Fibroblast of mammary gland (primary cell): ENCODE measurements around the gene ZNF425.
A peak's percentile ranks its signal among the peaks of the same experiment; 100 is the strongest.

Experiments
- DNase-seq: peaks from one replicate; pipeline ENCODE4 v3.0.0-alpha.2; 2010; ENCODE audit warnings: low read depth
- H3K4me3 ChIP-seq: 2 replicates; pipeline ENCODE4 v1.5.1; 2011; ENCODE audit warnings: low read depth, mild to moderate bottlenecking, low read length, moderate library complexity; ENCODE audit not compliant: control insufficient read depth
- TF ChIP-seq, protein P1 (sequence below): conservative IDR thresholded peaks from 2 replicates; pipeline ENCODE4 v1.5.1; 2011; ENCODE audit warnings: low read depth, low read length, inconsistent platforms; ENCODE audit not compliant: control insufficient read depth, insufficient read depth

ZNF425 gene

GRCh38 chr7:149077594-149077993 is 48.5 kb downstream of the ZNF425 start:
- TF ChIP-seq, protein P1, sequence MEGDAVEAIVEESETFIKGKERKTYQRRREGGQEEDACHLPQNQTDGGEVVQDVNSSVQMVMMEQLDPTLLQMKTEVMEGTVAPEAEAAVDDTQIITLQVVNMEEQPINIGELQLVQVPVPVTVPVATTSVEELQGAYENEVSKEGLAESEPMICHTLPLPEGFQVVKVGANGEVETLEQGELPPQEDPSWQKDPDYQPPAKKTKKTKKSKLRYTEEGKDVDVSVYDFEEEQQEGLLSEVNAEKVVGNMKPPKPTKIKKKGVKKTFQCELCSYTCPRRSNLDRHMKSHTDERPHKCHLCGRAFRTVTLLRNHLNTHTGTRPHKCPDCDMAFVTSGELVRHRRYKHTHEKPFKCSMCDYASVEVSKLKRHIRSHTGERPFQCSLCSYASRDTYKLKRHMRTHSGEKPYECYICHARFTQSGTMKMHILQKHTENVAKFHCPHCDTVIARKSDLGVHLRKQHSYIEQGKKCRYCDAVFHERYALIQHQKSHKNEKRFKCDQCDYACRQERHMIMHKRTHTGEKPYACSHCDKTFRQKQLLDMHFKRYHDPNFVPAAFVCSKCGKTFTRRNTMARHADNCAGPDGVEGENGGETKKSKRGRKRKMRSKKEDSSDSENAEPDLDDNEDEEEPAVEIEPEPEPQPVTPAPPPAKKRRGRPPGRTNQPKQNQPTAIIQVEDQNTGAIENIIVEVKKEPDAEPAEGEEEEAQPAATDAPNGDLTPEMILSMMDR, result no peak
- no peak for DNase-seq
- no peak overlapping the region for H3K4me3 ChIP-seq

- DNase-seq, result no peak
- no peak overlapping the region for H3K4me3 ChIP-seq
- TF ChIP-seq, protein P1, result no peak
Measured at GRCh38 chr7:149075286-149075685, 50.8 kb downstream of the ZNF425 start.

- DNase-seq, result no peak
- TF ChIP-seq, protein P1, result no peak
- H3K4me3 ChIP-seq, result no peak overlapping the region
Measured at GRCh38 chr7:149074116-149074885, 51.8 kb downstream of the ZNF425 start.

- DNase-seq, result no peak
- no peak overlapping the region for H3K4me3 ChIP-seq
- TF ChIP-seq, protein P1, result no peak
Measured at GRCh38 chr7:149072438-149072775, 53.7 kb downstream of the ZNF425 start.

DNA sequence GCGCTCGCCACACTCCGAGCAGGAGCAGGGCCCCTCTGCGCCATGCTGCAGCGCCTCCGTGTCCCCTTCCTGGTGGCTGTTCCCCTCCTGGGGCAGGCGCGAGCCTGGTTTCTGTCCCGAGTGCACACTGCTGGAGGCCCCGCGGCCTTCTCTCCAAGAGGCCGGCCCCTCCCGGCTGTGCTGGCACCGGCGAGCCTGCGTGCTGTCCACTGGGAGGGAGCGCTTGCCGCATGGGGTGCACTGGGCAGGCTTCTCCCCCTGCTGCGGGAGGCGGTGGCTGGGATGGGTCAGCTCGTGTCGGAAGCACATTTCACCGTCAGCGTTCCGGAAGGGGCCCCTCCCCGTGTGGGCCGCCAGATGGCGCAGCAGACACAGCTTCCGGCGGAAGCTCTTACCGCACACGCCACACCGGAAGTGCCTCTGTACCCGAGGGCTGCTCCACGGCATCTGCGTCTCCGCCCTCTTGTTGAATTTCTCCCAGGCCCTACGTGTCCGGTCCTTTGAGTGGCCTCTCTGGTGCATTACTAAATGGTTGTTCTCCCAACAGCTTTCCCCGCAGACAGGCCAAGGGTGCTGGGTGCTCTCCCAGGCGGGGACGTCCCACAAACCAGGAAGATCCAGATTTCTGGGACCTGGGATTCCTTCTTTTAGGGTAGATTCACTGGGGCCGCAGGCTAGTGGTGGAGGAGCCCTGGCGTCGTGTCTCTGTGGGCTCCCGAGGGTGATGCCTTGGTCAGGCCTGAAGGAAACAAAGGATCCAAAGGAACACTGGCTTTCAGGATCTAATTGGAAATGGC is 54.3 kb downstream of the ZNF425 start:
- no peak overlapping the region for H3K4me3 ChIP-seq
- TF ChIP-seq, protein P1, result no peak
- DNase-seq, result peak; percentile 9

- H3K4me3 ChIP-seq, result no peak overlapping the region
- TF ChIP-seq, protein P1, result no peak
Measured at GRCh38 chr7:149071182-149071635, 54.9 kb downstream of the ZNF425 start.

More at GRCh38 chr7:149071182-149071635, 54.9 kb downstream of the ZNF425 start:
- DNase-seq, result no peak
